ENCODE measurements around the gene JMJD6.
"Not testable (repeated sequence)": the region's sequence is repeated elsewhere in the genome, so short reads cannot be mapped to it uniquely, and the experiment has no call there.

- TF ChIP-seq CTCF, POLR2A, POLR2AphosphoS5 (IDR thresholded peaks at IDR 0.05): not testable (repeated sequence)
Observed at GRCh38 chr17:76739568-76740115, 13.2 kb upstream of the JMJD6 start.

Data from breast epithelium (tissue), 3 donors.